HepG2 (cell line): ENCODE results near the gene NOP9. TPM values are rescaled to one million over a fixed set of nuclear protein-coding genes. Genes with fewer than 3 reads are reported as not detected.

Source experiments
- AGO1 ChIP-seq: fragments of 200-400 bp; formaldehyde crosslinking; IDR thresholded peaks from 2 replicates; pipeline ENCODE4 v1.6.1; 2017; ENCODE audit warnings: mild to moderate bottlenecking, low read depth, low read length, moderate library complexity; ENCODE audit not compliant: poor library complexity, severe bottlenecking
- EEA1 ChIP-seq: sonication (generic); formaldehyde crosslinking; IDR thresholded peaks from 2 replicates; pipeline ENCODE4 v1.5.1; 2020; ENCODE audit warnings: mild to moderate bottlenecking, missing genetic modification reagents, borderline replicate concordance
- ELF1 ChIP-seq: sonication (generic); formaldehyde crosslinking; IDR thresholded peaks from 2 replicates; pipeline ENCODE4 v1.4.0; 2020; ENCODE audit warnings: missing genetic modification reagents
- FOXK1 ChIP-seq: sonication (generic); formaldehyde crosslinking; IDR thresholded peaks from 2 replicates; pipeline ENCODE4 v1.4.0; 2020; ENCODE audit warnings: low read depth, missing genetic modification reagents, borderline replicate concordance
- HOXA3 ChIP-seq: sonication (generic); formaldehyde crosslinking; IDR thresholded peaks from 2 replicates; pipeline ENCODE4 v1.5.0; 2020; ENCODE audit warnings: missing genetic modification reagents
- KDM6A ChIP-seq: IDR thresholded peaks from 2 replicates; pipeline ENCODE4 v1.6.1; 2016; ENCODE audit warnings: low read depth
- MAF1 ChIP-seq: sonication (generic); formaldehyde crosslinking; IDR thresholded peaks from 2 replicates; pipeline ENCODE4 v1.5.0; 2020; ENCODE audit warnings: missing genetic modification reagents, borderline replicate concordance
- NCOA5 ChIP-seq: sonication (generic); formaldehyde crosslinking; IDR thresholded peaks from 2 replicates; pipeline ENCODE4 v1.4.0; 2020; ENCODE audit warnings: missing genetic modification reagents
- POLR2A ChIP-seq, 2 experiments: IDR thresholded peaks; 2 replicates each; pipeline ENCODE4 v1.6.1; 2011; ENCODE audit warnings: low read depth in 2 of 2, low read length in 2 of 2, mild to moderate bottlenecking in 1 of 2, moderate library complexity in 1 of 2; ENCODE audit not compliant: insufficient read depth in 1 of 2
- POLR2AphosphoS5 ChIP-seq: IDR thresholded peaks from 2 replicates; pipeline ENCODE4 v1.6.1; 2012; ENCODE audit warnings: low read depth, low read length
- SIX4 ChIP-seq: sonication (generic); formaldehyde crosslinking; IDR thresholded peaks from 2 replicates; pipeline ENCODE4 v1.4.0; 2020; ENCODE audit warnings: missing genetic modification reagents
- SNAPC2 ChIP-seq: sonication (generic); formaldehyde crosslinking; IDR thresholded peaks from 2 replicates; pipeline ENCODE4 v1.8.1; 2022; ENCODE audit warnings: mild to moderate bottlenecking, missing genetic modification reagents
- SRF ChIP-seq: IDR thresholded peaks from 2 replicates; pipeline ENCODE4 v1.6.1; 2011; ENCODE audit warnings: mild to moderate bottlenecking, low read depth, low read length, moderate library complexity
- TFAP4 ChIP-seq: sonication (generic); IDR thresholded peaks from 2 replicates; pipeline ENCODE4 v1.6.1; 2016; ENCODE audit warnings: low read depth, borderline replicate concordance
- THYN1 ChIP-seq: sonication (generic); formaldehyde crosslinking; IDR thresholded peaks from 2 replicates; pipeline ENCODE4 v1.8.1; 2023; ENCODE audit warnings: low read depth, mild to moderate bottlenecking, moderate library complexity, missing genetic modification reagents, borderline replicate concordance
- TMF1 ChIP-seq: sonication (generic); formaldehyde crosslinking; IDR thresholded peaks from 2 replicates; pipeline ENCODE4 v1.8.1; 2022; ENCODE audit warnings: low read depth, missing genetic modification reagents
- ZFP36L2 ChIP-seq: sonication (generic); formaldehyde crosslinking; IDR thresholded peaks from 2 replicates; pipeline ENCODE4 v1.4.0; 2020; ENCODE audit warnings: missing genetic modification reagents
- ZMYM2 ChIP-seq: sonication (generic); formaldehyde crosslinking; IDR thresholded peaks from 2 replicates; pipeline ENCODE4 v1.8.0; 2022; ENCODE audit warnings: mild to moderate bottlenecking, missing genetic modification reagents
- ZNF264 ChIP-seq: sonication (generic); formaldehyde crosslinking; IDR thresholded peaks from 2 replicates; pipeline ENCODE4 v1.4.0; 2020; ENCODE audit warnings: missing genetic modification reagents
- ZNF564 ChIP-seq: sonication (generic); formaldehyde crosslinking; IDR thresholded peaks from 2 replicates; pipeline ENCODE4 v1.8.1; 2023; ENCODE audit warnings: mild to moderate bottlenecking, missing genetic modification reagents
- ZNF569 ChIP-seq: sonication (generic); formaldehyde crosslinking; IDR thresholded peaks from 2 replicates; pipeline ENCODE4 v1.5.0; 2020; ENCODE audit warnings: mild to moderate bottlenecking, missing genetic modification reagents, moderate library complexity, borderline replicate concordance
- ZNF713 ChIP-seq: sonication (generic); formaldehyde crosslinking; IDR thresholded peaks from 2 replicates; pipeline ENCODE4 v1.4.0; 2020; ENCODE audit warnings: mild to moderate bottlenecking, missing genetic modification reagents
- ZNF781 ChIP-seq: sonication (generic); formaldehyde crosslinking; IDR thresholded peaks from 2 replicates; pipeline ENCODE4 v1.5.1; 2020; ENCODE audit warnings: borderline replicate concordance, mild to moderate bottlenecking, missing genetic modification reagents; ENCODE audit errors: not compliant biosample characterization
- ZSCAN20 ChIP-seq: sonication (generic); formaldehyde crosslinking; IDR thresholded peaks from 2 replicates; pipeline ENCODE4 v1.4.0; 2020; ENCODE audit warnings: missing genetic modification reagents, mild to moderate bottlenecking, borderline replicate concordance
- polyA plus RNA-seq, 8 experiments: library from polyadenylated mRNA; depleted of rRNA in 3 of 8; stranded (reverse) in 7 of 8; unstranded in 1 of 8; fragments of >200 nt; fragmentation: Illumina TruSeq in 4 of 8; extraction: Trizol in 4 of 8; gene quantifications; 2 replicates each; pipeline versions ENCODE4 v1.2.1 to v1.2.3, GENCODE V29; 2011 to 2016; ENCODE audit warnings: low read depth in 4 of 8, missing spikeins in 1 of 8, mixed read lengths in 1 of 8; ENCODE audit not compliant: insufficient read depth in 1 of 8
- total RNA-seq, 5 experiments: library from RNA; depleted of rRNA; stranded (reverse); fragments of >200 nt; fragmentation: Illumina TruSeq; extraction: Trizol; gene quantifications; 2 replicates each; pipeline ENCODE4 v1.2.3, GENCODE V29; 2016; ENCODE audit warnings: low read depth in 1 of 5
- TF ChIP-seq, protein P1 (sequence below): sonication (generic); formaldehyde crosslinking; IDR thresholded peaks from 2 replicates; pipeline ENCODE4 v1.5.0; 2020; ENCODE audit warnings: mild to moderate bottlenecking, missing genetic modification reagents, borderline replicate concordance
- TF ChIP-seq, protein P2 (sequence below): IDR thresholded peaks from 2 replicates; pipeline ENCODE4 v1.6.1; 2016; ENCODE audit warnings: control low read depth

Gene NOP9
- total and polyA plus RNA-seq, 2 of the 13 experiments (the other 11 are each of a cell fraction or from before 2014, with no cell fraction given) = 24.5 to 61.6 TPM

DNA sequence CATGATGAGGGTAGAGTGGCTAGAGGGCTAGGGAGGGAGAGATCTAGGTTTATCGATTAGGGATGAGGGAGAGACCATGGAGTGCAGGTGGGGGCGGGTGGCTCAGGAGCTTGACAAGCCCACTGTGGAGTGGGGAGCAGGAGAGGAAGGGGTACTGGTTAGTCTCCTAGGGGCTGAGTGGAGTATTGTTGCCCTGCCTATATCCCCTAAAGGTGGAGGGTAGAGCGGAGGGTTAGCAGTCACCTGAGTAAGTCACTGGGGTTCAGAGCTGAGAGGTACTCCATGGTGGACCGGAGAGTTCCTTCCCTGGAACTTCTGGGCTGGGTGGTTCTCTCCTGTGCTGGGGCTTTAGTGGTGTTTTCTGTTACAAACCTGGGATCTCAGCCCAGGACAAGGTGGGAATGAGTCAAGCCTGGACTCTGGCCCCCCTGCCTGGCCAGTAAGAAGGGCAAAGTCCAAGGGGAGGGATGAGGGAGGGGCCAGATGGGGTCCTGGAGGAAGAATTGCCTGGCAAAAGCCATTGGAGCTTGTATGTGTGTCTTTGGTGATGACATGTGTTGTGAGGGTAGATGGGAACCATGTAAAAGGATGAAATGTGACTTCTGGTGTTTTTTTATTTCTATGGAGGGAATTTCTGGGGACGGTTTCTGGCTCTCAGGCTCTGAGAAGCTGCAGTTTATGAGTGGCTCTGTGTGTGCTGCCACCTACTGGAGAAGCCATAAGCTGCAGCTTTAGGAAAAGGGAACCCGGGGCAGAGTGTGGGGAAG lies 8.1 kb downstream of the NOP9 start, which contains the start of gene CIDEB (continued):
- peak; percentile 91 for TF ChIP-seq HOXA3 (CRISPR knock-in tag)
- TF ChIP-seq SIX4 (CRISPR knock-in tag) = peak; percentile 43; the same call in 1 of the 2 replicates
- TF ChIP-seq, protein P1, sequence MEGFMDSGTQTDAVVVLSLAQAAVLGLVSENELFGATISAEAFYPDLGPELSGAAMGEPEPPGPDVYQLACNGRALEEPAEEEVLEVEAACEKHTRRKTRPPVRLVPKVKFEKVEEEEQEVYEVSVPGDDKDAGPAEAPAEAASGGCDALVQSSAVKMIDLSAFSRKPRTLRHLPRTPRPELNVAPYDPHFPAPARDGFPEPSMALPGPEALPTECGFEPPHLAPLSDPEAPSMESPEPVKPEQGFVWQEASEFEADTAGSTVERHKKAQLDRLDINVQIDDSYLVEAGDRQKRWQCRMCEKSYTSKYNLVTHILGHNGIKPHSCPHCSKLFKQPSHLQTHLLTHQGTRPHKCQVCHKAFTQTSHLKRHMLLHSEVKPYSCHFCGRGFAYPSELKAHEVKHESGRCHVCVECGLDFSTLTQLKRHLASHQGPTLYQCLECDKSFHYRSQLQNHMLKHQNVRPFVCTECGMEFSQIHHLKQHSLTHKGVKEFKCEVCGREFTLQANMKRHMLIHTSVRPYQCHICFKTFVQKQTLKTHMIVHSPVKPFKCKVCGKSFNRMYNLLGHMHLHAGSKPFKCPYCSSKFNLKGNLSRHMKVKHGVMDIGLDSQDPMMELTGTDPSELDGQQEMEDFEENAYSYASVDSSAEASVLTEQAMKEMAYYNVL (CRISPR knock-in tag) = peak; percentile 95
- TF ChIP-seq POLR2AphosphoS5 = peak; percentile 99
- TF ChIP-seq ELF1 = peak; percentile 66
- TF ChIP-seq SNAPC2 (CRISPR knock-in tag) = no peak; the same call in 1 of the 2 replicates
- peak; percentile 96; the same call in 1 of the 2 replicates for TF ChIP-seq ZNF264 (CRISPR knock-in tag)
- TF ChIP-seq, protein P2, sequence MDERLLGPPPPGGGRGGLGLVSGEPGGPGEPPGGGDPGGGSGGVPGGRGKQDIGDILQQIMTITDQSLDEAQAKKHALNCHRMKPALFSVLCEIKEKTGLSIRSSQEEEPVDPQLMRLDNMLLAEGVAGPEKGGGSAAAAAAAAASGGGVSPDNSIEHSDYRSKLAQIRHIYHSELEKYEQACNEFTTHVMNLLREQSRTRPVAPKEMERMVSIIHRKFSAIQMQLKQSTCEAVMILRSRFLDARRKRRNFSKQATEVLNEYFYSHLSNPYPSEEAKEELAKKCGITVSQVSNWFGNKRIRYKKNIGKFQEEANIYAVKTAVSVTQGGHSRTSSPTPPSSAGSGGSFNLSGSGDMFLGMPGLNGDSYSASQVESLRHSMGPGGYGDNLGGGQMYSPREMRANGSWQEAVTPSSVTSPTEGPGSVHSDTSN (CRISPR knock-in tag) = no peak
- peak; percentile 67; the same call in 1 of the 2 replicates for TF ChIP-seq FOXK1 (CRISPR knock-in tag)
- TF ChIP-seq ZNF569 = peak; percentile 82; the same call in 1 of the 2 replicates
- no peak for TF ChIP-seq AGO1
- TF ChIP-seq ZSCAN20 (CRISPR knock-in tag) = no peak
- TF ChIP-seq SRF = peak; percentile 20; the same call in 1 of the 2 replicates
- no peak for TF ChIP-seq NCOA5 (CRISPR knock-in tag)
- peak; percentile 85 for TF ChIP-seq ZMYM2 (CRISPR knock-in tag)
- TF ChIP-seq ZNF713 = no peak; the same call in 1 of the 2 replicates
- peak; percentile 87; the same call in 1 of the 2 replicates for TF ChIP-seq ZFP36L2 (CRISPR knock-in tag)
- TF ChIP-seq TMF1 (CRISPR knock-in tag) = peak; percentile 47
- 0 out of 2 replicates have a peak, but pooled peaks have one; percentile 57 for TF ChIP-seq MAF1 (CRISPR knock-in tag)
- peak; percentile 99 for TF ChIP-seq KDM6A (CRISPR knock-in tag)
- peak in 1 of 2 experiments; percentile 89; a peak in 2 of 4 replicates for TF ChIP-seq POLR2A (IDR thresholded peaks at IDR 0.05; ENCODE audit: insufficient read depth in 1 of 2, low read depth in 2 of 2, low read length in 2 of 2)
- peak; percentile 18; the same call in 1 of the 2 replicates for TF ChIP-seq EEA1 (CRISPR knock-in tag)
- peak; percentile 97 for TF ChIP-seq ZNF781
- TF ChIP-seq ZNF564 = no peak
- peak; percentile 86; the same call in 1 of the 2 replicates for TF ChIP-seq TFAP4
- 0 out of 2 replicates have a peak, but pooled peaks have one; percentile 91 for TF ChIP-seq THYN1 (CRISPR knock-in tag)
